IMR-90 (cell line): ENCODE measurements around the gene LARP7. TPM values are rescaled to one million over a fixed set of nuclear protein-coding genes. Genes with fewer than 3 reads are reported as not detected.

Experiments
- ATAC-seq: fragments of 200-7000 bp; cut with Tn5 transposase; 2 replicates; pipeline ENCODE4 v1.9.1; 2020; ENCODE audit warnings: low read depth, mild to moderate bottlenecking, moderate library complexity
- BruUV-seq: library from RNA; stranded (reverse); fragments of 400-500 nt; replicated peaks from 2 replicates; lab custom pipeline; 2021; lab: Mats Ljungman, UMichigan
- CTCF ChIA-PET: fragments of 300-600 bp; formaldehyde crosslinking; extraction: SDS; loops from one replicate; lab custom pipeline; 2021; ENCODE audit warnings: antibody characterized with exemption; lab: Yijun Ruan, JAX
- POLR2A ChIA-PET: fragments of 300-600 bp; sonication (Branson Sonifier 250); formaldehyde crosslinking; loops from one replicate; lab custom pipeline; 2022; ENCODE audit warnings: antibody characterized with exemption; ENCODE audit not compliant: unreplicated experiment; lab: Charles Lee
- DNase-seq: peaks from one replicate; pipeline ENCODE4 v3.0.0; 2013
- H2AFZ ChIP-seq: replicated peaks from 2 replicates; pipeline ENCODE3; 2013; ENCODE audit warnings: low read length, mild to moderate bottlenecking; ENCODE audit not compliant: poor library complexity
- H2AK5ac ChIP-seq: 2 replicates; pipeline ENCODE4 v1.6.1; 2013; ENCODE audit warnings: low read depth, low read length, inconsistent platforms
- H2AK9ac ChIP-seq: replicated peaks from 2 replicates; pipeline ENCODE3; 2013; ENCODE audit warnings: mild to moderate bottlenecking, low read depth, low read length, moderate library complexity; ENCODE audit not compliant: poor library complexity
- H2BK120ac ChIP-seq: 2 replicates; pipeline ENCODE4 v1.6.1; 2013; ENCODE audit warnings: low read depth, low read length, inconsistent platforms
- H2BK15ac ChIP-seq: 3 replicates; pipeline ENCODE4 v1.6.1; 2013; ENCODE audit warnings: low read depth, low read length, inconsistent platforms
- H2BK20ac ChIP-seq: 2 replicates; pipeline ENCODE4 v1.6.1; 2013; ENCODE audit warnings: low read depth, mild to moderate bottlenecking, inconsistent platforms, low read length, moderate library complexity
- H2BK5ac ChIP-seq: 2 replicates; pipeline ENCODE4 v1.6.1; 2013; ENCODE audit warnings: mild to moderate bottlenecking, low read depth, low read length, inconsistent platforms; ENCODE audit not compliant: poor library complexity, severe bottlenecking
- H3K14ac ChIP-seq: replicated peaks from 2 replicates; pipeline ENCODE4 v1.6.1; 2013; ENCODE audit warnings: low read depth, low read length, inconsistent platforms
- H3K18ac ChIP-seq: 2 replicates; pipeline ENCODE4 v1.6.1; 2013; ENCODE audit warnings: low read depth, low read length, control low read depth
- H3K23ac ChIP-seq: 2 replicates; pipeline ENCODE4 v1.6.1; 2013; ENCODE audit warnings: low read depth, low read length, inconsistent platforms
- H3K27ac ChIP-seq: 2 replicates; pipeline ENCODE4 v1.5.1; 2013; ENCODE audit warnings: mild to moderate bottlenecking, control low read depth, low read length; ENCODE audit not compliant: insufficient read depth
- H3K27me3 ChIP-seq: 2 replicates; pipeline ENCODE4 v1.6.1; 2013; ENCODE audit warnings: low read length; ENCODE audit not compliant: control insufficient read depth, insufficient read depth
- H3K36me3 ChIP-seq: 2 replicates; pipeline ENCODE4 v1.6.1; 2013; ENCODE audit warnings: low read length, mixed read lengths; ENCODE audit not compliant: control insufficient read depth, insufficient read depth
- H3K4ac ChIP-seq: 2 replicates; pipeline ENCODE4 v1.6.1; 2013; ENCODE audit warnings: low read depth, low read length, inconsistent platforms
- H3K4me1 ChIP-seq: 2 replicates; pipeline ENCODE4 v1.6.1; 2013; ENCODE audit warnings: low read length, mixed read lengths; ENCODE audit not compliant: control insufficient read depth, insufficient read depth
- H3K4me2 ChIP-seq: 2 replicates; pipeline ENCODE4 v1.6.1; 2013; ENCODE audit warnings: low read depth, mild to moderate bottlenecking, control low read depth, low read length, moderate library complexity
- H3K4me3 ChIP-seq: 2 replicates; pipeline ENCODE4 v1.5.1; 2013; ENCODE audit warnings: low read depth, mild to moderate bottlenecking, control low read depth, low read length, moderate library complexity; ENCODE audit not compliant: insufficient read depth
- H3K56ac ChIP-seq: 2 replicates; pipeline ENCODE4 v1.6.1; 2013; ENCODE audit warnings: low read length, inconsistent platforms; ENCODE audit not compliant: insufficient read depth; ENCODE audit errors: extremely low read depth
- H3K79me1 ChIP-seq, 2 experiments: 2 replicates each; pipeline ENCODE4 v1.6.1; 2013; ENCODE audit warnings: low read length in 2 of 2, inconsistent platforms in 1 of 2, low read depth in 1 of 2
- H3K9ac ChIP-seq: 2 replicates; pipeline ENCODE4 v1.6.1; 2013; ENCODE audit warnings: low read depth, low read length, control low read depth
- H3K9me1 ChIP-seq: 2 replicates; pipeline ENCODE4 v1.6.1; 2013; ENCODE audit warnings: low read length, inconsistent platforms; ENCODE audit not compliant: insufficient read depth
- H3K9me3 ChIP-seq: 2 replicates; pipeline ENCODE4 v1.6.1; 2013; ENCODE audit warnings: low read length; ENCODE audit not compliant: control insufficient read depth, insufficient read depth
- H4K20me1 ChIP-seq: 2 replicates; pipeline ENCODE4 v1.6.1; 2013; ENCODE audit warnings: low read length, inconsistent platforms; ENCODE audit not compliant: insufficient read depth
- H4K5ac ChIP-seq: 2 replicates; pipeline ENCODE4 v1.6.1; 2013; ENCODE audit warnings: mild to moderate bottlenecking, low read depth, low read length, control low read depth
- H4K8ac ChIP-seq, 2 experiments: 2 replicates each; pipeline ENCODE4 v1.6.1; 2013; ENCODE audit warnings: low read depth in 2 of 2, low read length in 2 of 2, control low read depth in 1 of 2, inconsistent platforms in 1 of 2
- H4K91ac ChIP-seq: 2 replicates; pipeline ENCODE4 v1.6.1; 2013; ENCODE audit warnings: low read depth, low read length, inconsistent platforms; ENCODE audit not compliant: insufficient read depth
- CTCF ChIP-seq: conservative IDR thresholded peaks from 2 replicates; pipeline ENCODE4 v1.5.1; 2012; ENCODE audit warnings: mild to moderate bottlenecking, low read depth, low read length, improper control_type of control experiment
- MXI1 ChIP-seq: IDR thresholded peaks from 2 replicates; pipeline ENCODE4 v1.6.1; 2012; ENCODE audit warnings: low read depth, mild to moderate bottlenecking, low read length, moderate library complexity, borderline replicate concordance
- RFX5 ChIP-seq: IDR thresholded peaks from 2 replicates; pipeline ENCODE4 v1.8.0; 2012; ENCODE audit warnings: low read depth, mild to moderate bottlenecking, low read length, moderate library complexity
- SMC3 ChIP-seq: fragments of 150-350 bp; IDR thresholded peaks from 2 replicates; pipeline ENCODE4 v1.6.1; 2016; ENCODE audit warnings: low read depth, mild to moderate bottlenecking, antibody characterized with exemption, low read length, moderate library complexity
- WGBS, 2 experiments: methylation state at CpG; one replicate each; pipeline versions ENCODE4 v1.1.5 to v1.1.7; 2013; ENCODE audit warnings: missing lambda C conversion rate in 2 of 2; ENCODE audit not compliant: insufficient read length in 1 of 2; ENCODE audit errors: extremely low coverage in 2 of 2; 5-methylcytosine and 5-hydroxymethylcytosine counted together
- dilution Hi-C: fragments of 300-500 bp; cut with HindIII; formaldehyde crosslinking; loops from one replicate; pipeline ENCODE4 v1.14.3; 2018; ENCODE audit warnings: low sequenced_read_pairs; ENCODE audit not compliant: unreplicated experiment
- in situ Hi-C: fragments of 300-500 bp; cut with MboI; formaldehyde crosslinking; loops from 3 replicates; pipeline ENCODE4 v1.14.3; 2019; ENCODE audit warnings: low sequenced_read_pairs, inconsistent platforms, mixed read lengths
- intact Hi-C: fragments of 100-400 bp; cut with micrococcal nuclease; formaldehyde crosslinking; loops from 2 replicates; pipeline ENCODE4 v1.10.0; 2022
- polyA plus RNA-seq, 3 experiments: library from polyadenylated mRNA; depleted of rRNA; stranded (reverse); fragments of >200 nt; gene quantifications; 2 replicates each; pipeline ENCODE4 v1.2.3, GENCODE V29; 2012; ENCODE audit warnings: low replicate concordance in 1 of 3
- total RNA-seq: library from RNA; depleted of rRNA; stranded (reverse); fragments of >200 nt; gene quantifications from 2 replicates; pipeline ENCODE4 v1.2.3, GENCODE V29; 2012

Gene LARP7
- total and polyA plus RNA-seq, 2 of the 4 experiments (the other 2 are of a cell fraction) = 5.9 to 15.3 TPM

GRCh38 chr4:112616984-112617383, 20.0 kb upstream of the LARP7 start:
- Histone ChIP-seq H3K4ac (no peak overlapping the region), H2BK20ac (no peak overlapping the region), H2BK15ac (no peak overlapping the region), H3K27me3 (no peaks in the 10 kb centered on the region), H3K9me3 (no peaks in the 10 kb centered on the region), H3K9me1 (no peaks in the 10 kb centered on the region), H2BK120ac (no peak overlapping the region), H2AFZ (no peak overlapping the region), H3K23ac (no peak overlapping the region), H3K4me2 (no peak overlapping the region), H3K14ac (no peak overlapping the region), H3K79me1 (no peaks in the 10 kb centered on the region), H3K9ac (no peak overlapping the region), H3K27ac (no peak overlapping the region), H4K5ac (no peak overlapping the region), H4K8ac (no peak overlapping the region), H3K4me1 (no peaks in the 10 kb centered on the region), H3K18ac (no peak overlapping the region), H2AK9ac (no peak overlapping the region), H2AK5ac (no peak overlapping the region), H2BK5ac (no peak overlapping the region), H3K36me3 (no peaks in the 10 kb centered on the region), H4K20me1 (no peaks in the 10 kb centered on the region), H3K56ac (no peak overlapping the region), H3K4me3 (no peak overlapping the region), H4K91ac (no peak overlapping the region)
- CTCF ChIA-PET = no interaction called here
- no peak for ATAC-seq
- in situ Hi-C loops = no loop called here
- intact Hi-C loops = no loop called here
- no peak for TF ChIP-seq SMC3
- TF ChIP-seq CTCF = no peak
- no peak for TF ChIP-seq MXI1
- no peak for TF ChIP-seq RFX5
- no TSS peak for BruUV-seq
- no peak for DNase-seq
- dilution Hi-C loops = loop anchor here (25.0 kb wide), 1 partner anchor 280 kb away; no protein-coding TSS in a partner anchor
- WGBS, 2 experiments = no CpG with 5 or more reads among the region's 2 CpGs
- POLR2A ChIA-PET = no interaction called here
